ENCODE measurements around the gene PTCH1.
A peak's percentile ranks its signal among the peaks of the same experiment; 100 is the strongest.

Gene PTCH1

DNA sequence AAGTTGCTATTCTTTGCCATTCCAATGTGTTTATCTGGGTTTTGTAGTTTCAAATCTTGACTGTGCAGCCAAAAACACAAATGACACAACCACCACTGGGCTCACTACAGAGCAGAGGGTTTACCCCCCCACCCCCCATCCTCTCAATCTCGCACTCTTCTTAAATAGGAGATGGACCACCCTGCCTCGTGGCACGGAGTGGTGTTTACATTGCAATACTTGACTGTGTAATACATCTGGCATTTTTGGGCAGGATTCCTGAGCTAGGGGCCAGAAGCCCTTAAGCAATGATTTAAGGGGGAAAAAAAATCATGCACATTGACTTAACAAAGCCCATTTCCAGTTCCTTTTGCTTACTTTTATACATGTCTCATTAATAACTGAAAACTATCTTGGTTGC, 19.0 kb downstream of the PTCH1 start:
- no peak for DNase-seq

DNA sequence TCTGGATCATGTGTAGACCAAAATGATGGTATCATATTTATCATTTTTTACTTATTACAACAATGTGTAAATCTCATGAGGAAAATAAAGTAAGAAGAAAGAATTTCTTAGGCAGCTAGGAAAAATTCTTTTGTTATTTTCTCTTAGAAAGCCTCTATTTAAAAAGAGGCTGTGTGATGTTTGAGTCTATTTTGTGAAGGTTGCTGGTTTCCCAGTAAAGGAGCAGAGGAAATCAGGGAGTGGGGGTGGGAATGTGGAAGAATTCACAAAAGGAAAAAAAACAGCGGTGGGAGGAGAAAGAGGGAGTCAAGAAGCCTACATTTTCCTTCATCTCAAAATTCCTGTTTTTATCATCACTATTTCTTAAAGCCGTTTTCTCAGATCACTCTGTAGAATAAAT, 20.1 kb downstream of the PTCH1 start:
- DNase-seq: no peak

GRCh38 chr9:95495961-95496360, 20.8 kb downstream of the PTCH1 start:
- no peak for DNase-seq

GRCh38 chr9:95495529-95495928, 21.2 kb downstream of the PTCH1 start:
- no peak for DNase-seq

DNA sequence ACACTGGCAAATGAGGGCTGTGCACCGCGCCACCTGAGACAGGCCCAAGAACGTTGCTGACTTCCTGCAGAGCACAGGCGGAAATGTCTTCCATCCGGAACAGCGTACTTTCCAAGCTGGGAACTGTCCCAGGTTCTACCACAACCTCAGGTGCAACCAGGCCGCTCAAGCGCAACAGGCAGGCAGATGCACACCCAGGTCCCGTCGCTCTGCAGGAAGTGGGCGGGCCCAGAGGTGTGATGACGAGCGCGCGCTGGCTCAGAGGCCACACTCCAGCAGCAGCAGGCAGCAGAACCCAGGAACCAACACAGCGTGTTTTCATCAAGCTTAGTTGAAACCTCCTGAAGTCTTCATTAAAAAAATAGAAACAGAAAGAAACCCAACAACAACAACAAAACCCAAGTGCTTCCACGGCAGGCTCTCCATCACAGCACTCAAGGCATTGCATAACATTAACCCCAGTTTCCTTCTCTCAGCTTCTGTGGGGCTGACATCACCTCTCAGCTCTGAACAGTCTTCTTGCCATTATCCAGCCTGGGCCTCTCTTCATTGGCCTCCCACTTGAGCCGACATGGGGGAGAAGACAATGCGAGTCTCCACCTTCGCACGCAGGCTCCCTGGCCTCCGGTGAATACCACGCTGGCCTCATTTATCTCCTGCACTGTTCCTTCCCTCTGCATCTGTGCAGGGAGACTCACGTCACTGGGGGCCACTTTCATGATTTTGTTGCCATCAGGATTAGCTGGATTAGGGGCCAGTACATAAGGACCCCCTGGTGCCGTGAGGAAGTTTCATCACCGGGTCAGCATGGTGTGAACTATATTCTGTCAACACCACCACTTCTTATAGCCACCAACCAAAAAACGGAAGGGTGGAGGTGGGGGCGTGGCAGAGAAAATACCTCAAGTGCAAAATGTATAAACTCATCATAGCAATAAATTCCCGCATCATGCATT, 22.1 kb downstream of the PTCH1 start:
- DNase-seq: no peak

GRCh38 chr9:95494022-95494415, 22.8 kb downstream of the PTCH1 start:
- peak; percentile 58 for DNase-seq

DNA sequence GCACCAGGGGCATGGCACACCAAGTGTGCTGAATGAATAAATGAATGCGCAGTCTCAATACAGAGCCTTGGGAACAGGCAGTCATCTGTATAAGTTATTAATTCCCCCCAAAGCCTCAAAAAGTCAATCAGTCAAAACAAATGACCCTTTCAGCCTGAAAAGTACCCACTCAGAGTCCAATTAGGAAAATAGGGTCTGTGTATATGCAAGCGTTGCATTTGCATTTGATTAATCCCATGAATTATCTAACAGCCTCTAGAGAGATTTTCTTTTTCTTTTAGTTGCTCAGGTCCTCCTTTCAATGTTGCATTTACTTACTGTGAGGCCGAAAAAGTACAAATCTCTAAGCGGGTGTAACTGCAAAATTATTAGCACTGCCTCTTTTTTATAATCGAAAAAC, 23.4 kb downstream of the PTCH1 start:
- DNase-seq: no peak

DNA sequence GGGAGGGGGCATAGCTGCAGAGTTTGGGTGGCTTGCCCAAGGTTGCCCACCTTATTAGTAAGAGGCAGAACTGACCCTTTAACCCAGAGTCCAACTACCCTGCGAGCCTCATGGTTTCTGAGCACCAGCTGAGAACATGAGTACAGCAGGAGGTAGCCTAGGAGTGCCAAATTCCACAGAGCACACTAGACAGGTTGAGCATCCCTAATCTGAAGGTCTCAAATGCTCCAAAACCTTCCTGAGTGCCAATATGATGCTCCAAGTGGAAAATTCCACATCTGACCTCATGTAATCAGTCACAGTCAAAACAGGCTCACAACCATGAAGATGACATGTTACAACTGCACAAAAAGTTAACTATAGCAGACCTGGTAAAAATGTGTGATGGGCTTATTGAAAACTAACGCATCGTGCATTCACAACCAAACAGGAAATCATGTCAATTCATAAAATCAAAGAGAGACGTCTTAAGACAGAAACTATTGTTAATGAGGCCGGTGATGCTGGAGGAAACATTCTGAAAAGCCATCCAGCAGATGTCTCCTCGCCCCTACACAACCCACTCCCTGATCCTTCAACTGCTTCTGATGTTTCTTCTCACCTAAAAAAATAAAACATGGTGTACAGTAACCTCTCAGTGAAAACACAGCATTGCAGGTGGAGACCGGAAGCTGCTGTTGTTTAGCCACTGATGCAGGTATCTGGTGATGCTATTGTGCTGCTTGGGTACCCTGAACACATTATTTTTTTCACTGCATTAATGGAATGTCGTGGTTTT, 25.0 kb downstream of the PTCH1 start:
- DNase-seq: no peak

DNA sequence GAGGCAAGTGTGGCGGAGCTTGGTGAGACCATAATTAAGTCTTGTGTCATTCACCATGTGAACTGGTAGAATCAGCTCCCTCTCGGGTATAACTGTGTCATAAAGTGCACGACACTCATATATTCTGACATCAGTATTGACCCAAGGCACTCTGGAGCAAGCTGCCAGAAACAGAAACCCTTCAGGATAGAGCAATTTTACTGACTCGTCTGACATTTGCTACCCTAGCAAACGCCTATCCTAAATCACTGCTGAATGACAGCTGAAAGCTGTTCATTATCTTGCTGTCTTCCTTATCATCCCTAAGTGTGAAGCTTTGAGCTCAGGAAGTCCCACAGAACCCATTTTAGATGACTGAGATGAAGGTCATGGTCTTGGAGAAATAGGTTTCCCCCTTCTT, 27.8 kb downstream of the PTCH1 start:
- no peak for DNase-seq

GRCh38 chr9:95486318-95486717, 30.5 kb downstream of the PTCH1 start:
- no peak for DNase-seq

DNA sequence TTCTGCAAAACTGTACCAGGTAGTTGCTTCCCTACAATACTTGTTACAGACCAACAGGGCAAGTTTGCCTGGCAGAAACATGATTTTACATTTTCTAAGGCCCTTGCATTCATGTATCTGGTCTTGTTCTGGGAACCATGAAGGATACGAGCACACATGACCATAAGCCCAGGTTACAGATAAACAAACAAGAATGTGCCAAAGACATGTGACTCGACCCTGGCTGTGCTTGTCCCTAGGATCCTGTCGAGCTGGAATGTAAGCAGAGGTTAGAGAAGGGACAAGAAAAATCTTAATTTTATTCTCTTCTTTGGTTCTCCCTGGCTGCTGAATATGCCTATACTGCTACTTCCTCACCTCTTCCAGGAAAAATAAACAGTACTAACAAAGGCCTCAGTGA, 32.5 kb downstream of the PTCH1 start:
- DNase-seq: no peak

- DNase-seq: no peak
Measured at GRCh38 chr9:95483431-95483830, 33.3 kb downstream of the PTCH1 start.

GRCh38 chr9:95482621-95483020, 34.1 kb downstream of the PTCH1 start:
- no peak for DNase-seq

- no peak for DNase-seq
Measured at GRCh38 chr9:95481000-95481399, 35.8 kb downstream of the PTCH1 start.

- DNase-seq: no peak
Measured at GRCh38 chr9:95480346-95480745, 36.4 kb downstream of the PTCH1 start.

GRCh38 chr9:95479330-95479729, 37.4 kb downstream of the PTCH1 start:
- no peak for DNase-seq

GRCh38 chr9:95478335-95478734, 38.4 kb downstream of the PTCH1 start:
- no peak for DNase-seq

GRCh38 chr9:95477885-95478284, 38.9 kb downstream of the PTCH1 start:
- no peak for DNase-seq

DNA sequence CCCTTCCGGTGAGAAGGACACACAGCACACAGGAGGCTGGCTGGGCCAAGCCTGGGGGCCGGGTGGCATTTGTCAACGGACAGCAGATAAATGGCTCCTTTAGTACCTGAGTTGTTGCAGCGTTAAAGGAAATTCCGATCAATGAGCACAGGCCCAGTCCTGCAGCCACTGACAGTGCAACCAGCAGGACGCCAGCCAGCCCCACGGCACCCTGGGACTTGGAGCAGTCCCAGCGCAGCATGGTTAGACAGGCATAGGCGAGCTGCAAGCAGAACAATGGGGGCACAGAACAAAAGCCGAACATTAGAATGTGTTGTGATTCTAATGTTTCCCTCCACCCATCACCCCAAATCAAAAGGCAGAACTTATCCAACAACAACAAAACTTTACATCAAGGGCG, 39.3 kb downstream of the PTCH1 start:
- DNase-seq: no peak

- no peak for DNase-seq
Measured at GRCh38 chr9:95468791-95469190, 48.0 kb downstream of the PTCH1 start.

DNA sequence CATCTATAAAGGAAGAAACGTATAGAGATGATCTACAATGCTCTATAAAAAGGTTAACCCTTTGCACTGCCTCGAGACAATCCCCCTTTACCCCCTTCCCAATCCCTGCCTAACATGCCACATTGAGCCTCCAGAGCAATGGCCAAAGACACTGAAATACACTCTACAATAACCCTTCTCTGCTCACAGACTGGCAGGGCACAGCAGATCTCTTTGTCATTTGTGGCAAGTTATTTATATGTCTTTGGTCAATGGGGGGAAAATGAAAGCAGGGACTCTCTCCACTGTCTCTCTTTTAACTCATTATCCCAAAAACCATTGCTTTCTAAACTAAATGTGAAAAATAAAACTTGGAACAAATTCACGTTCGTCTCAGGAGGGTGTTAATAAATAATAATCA, 51.7 kb downstream of the PTCH1 start:
- no peak for DNase-seq

GRCh38 chr9:95463148-95464060, 53.4 kb downstream of the PTCH1 start:
- no peak for DNase-seq
